PFSK-1 (cell line): ENCODE measurements around the gene USH1C.

Experiments used
- FOXP2 ChIP-seq: optimal IDR thresholded peaks from 2 replicates; pipeline ENCODE3; 2011; ENCODE audit warnings: borderline replicate concordance, control low read depth, inconsistent platforms; ENCODE audit not compliant: insufficient read depth; ENCODE audit errors: extremely low read length, extremely low read depth
- POLR2AphosphoS5 ChIP-seq: IDR thresholded peaks from 2 replicates; pipeline ENCODE4 v1.6.1; 2012; ENCODE audit warnings: low read depth, mild to moderate bottlenecking, control low read depth, low read length, moderate library complexity
- REST ChIP-seq, 2 experiments: IDR thresholded peaks; 2 replicates each; pipeline versions ENCODE4 v1.6.1 to v1.8.0; 2011 to 2012; ENCODE audit warnings: low read depth in 2 of 2, low read length in 2 of 2, control low read depth in 1 of 2, inconsistent platforms in 1 of 2, mild to moderate bottlenecking in 1 of 2, moderate library complexity in 1 of 2; ENCODE audit not compliant: insufficient read depth in 1 of 2
- SIN3A ChIP-seq: IDR thresholded peaks from 2 replicates; pipeline ENCODE4 v1.6.1; 2012; ENCODE audit warnings: mild to moderate bottlenecking, low read length, moderate library complexity, borderline replicate concordance; ENCODE audit not compliant: insufficient read depth
- TAF1 ChIP-seq: IDR thresholded peaks from 2 replicates; pipeline ENCODE4 v1.6.1; 2012; ENCODE audit warnings: low read length, control low read depth, borderline replicate concordance; ENCODE audit not compliant: insufficient read depth

The USH1C gene

GRCh38 chr11:17535488-17535887 is 8.7 kb downstream of the USH1C start:
- TF ChIP-seq POLR2AphosphoS5 (no peak), SIN3A (no peak), REST (IDR thresholded peaks at IDR 0.05; ENCODE audit: insufficient read depth in 1 of 2, low read depth in 2 of 2, low read length in 2 of 2) (no peak), TAF1 (no peak), FOXP2 (no peak)

DNA sequence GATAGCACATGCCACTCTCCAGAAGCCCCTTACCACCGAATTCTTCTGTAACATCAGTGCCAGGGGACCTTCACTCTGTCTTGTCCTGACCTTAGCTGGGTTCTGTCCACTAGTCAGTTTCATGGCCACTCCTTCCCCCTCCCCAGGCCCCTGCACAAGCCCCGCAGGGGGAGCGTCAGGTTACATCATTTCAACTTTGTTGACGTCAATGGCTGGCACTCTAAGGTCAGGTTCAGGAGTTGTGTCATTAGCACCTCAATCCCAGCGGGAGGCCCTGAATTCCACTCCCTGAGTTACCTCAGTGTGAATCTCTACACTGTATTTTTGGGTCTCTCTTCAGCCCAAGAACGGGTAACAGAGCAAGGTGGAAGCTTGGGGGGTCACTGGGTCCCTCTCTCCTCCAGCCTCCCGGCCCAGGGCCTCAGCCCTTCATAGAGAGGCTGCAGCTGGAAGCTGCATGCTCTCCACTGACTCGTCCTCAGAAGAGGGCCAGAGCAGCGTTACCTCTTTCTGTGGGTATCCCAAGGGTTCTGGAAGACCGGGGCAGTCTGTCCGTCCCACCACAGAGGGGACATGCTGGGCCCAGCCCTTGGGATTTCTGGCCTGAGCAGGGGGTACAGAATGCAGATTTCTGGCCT is 10.3 kb downstream of the USH1C start:
- TF ChIP-seq TAF1 (no peak), POLR2AphosphoS5 (no peak), FOXP2 (no peak), REST (IDR thresholded peaks at IDR 0.05; ENCODE audit: insufficient read depth in 1 of 2, low read depth in 2 of 2, low read length in 2 of 2) (no peak), SIN3A (no peak)

DNA sequence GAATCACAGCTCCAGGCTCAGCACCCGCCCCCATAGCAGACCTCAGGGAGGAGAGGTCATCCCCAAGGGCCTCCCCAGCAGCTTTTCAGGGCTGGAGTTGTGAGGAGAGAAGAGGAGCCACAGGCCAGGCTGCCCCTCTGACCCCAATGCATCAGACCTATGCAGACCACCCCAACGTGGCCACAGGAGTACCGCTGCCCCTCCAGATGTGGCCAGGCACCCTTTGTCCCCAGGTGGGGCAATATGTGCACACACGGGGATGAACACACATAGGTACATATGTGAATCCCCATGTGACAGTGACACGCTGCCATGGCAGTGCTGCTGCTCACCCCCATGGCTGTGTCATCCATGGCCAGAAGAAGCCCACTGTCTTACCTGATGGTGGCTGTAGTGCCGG is 10.9 kb downstream of the USH1C start:
- TF ChIP-seq REST (IDR thresholded peaks at IDR 0.05; ENCODE audit: insufficient read depth in 1 of 2, low read depth in 2 of 2, low read length in 2 of 2) (no peak), POLR2AphosphoS5 (no peak)

GRCh38 chr11:17532784-17533183 is 11.4 kb downstream of the USH1C start:
- TF ChIP-seq POLR2AphosphoS5 (no peak), REST (IDR thresholded peaks at IDR 0.05; ENCODE audit: insufficient read depth in 1 of 2, low read depth in 2 of 2, low read length in 2 of 2) (no peak), TAF1 (no peak), SIN3A (no peak), FOXP2 (no peak)

GRCh38 chr11:17531636-17532113 is 12.5 kb downstream of the USH1C start:
- TF ChIP-seq POLR2AphosphoS5, result no peak

GRCh38 chr11:17531071-17531600 is 13.1 kb downstream of the USH1C start:
- TF ChIP-seq FOXP2 (no peak), POLR2AphosphoS5 (no peak), TAF1 (no peak), SIN3A (no peak), REST (IDR thresholded peaks at IDR 0.05; ENCODE audit: insufficient read depth in 1 of 2, low read depth in 2 of 2, low read length in 2 of 2) (no peak)
